HepG2 (cell line): ENCODE data around the gene SYT11. TPM values are rescaled to one million over a fixed set of nuclear protein-coding genes. Genes with fewer than 3 reads are reported as not detected.
A peak's percentile ranks its signal among the peaks of the same experiment; 100 is the strongest.

Experiments
- ATAC-seq: fragments of 200-7000 bp; cut with Tn5 transposase; 3 replicates; pipeline ENCODE4 v1.9.1; 2020; ENCODE audit warnings: mild to moderate bottlenecking, moderate library complexity
- BruUV-seq: library from RNA; stranded (reverse); fragments of 400-500 nt; replicated peaks from 2 replicates; lab custom pipeline; 2021; lab: Mats Ljungman, UMichigan
- CTCF ChIA-PET: fragments of 300-600 bp; formaldehyde crosslinking; extraction: SDS; loops from one replicate; lab custom pipeline; 2021; ENCODE audit warnings: low total read pairs, inconsistent platforms, low intra/inter-chr PET ratio; lab: Yijun Ruan, JAX
- POLR2A ChIA-PET: fragments of 350-600 bp; sonication (Branson Sonifier 250); formaldehyde crosslinking; loops from one replicate; lab custom pipeline; 2020; ENCODE audit warnings: antibody characterized with exemption, inconsistent platforms; lab: Yijun Ruan, JAX
- DNase-seq: peaks from one replicate; pipeline ENCODE4 v3.0.0-alpha.2; 2015; ENCODE audit warnings: low spot score
- FAIRE-seq: peaks from 3 replicates; lab custom pipeline; 2011; peaks lifted over from hg19 to GRCh38; lab: Jason Lieb, UNC
- H2AFZ ChIP-seq: one replicate; pipeline ENCODE4 v1.6.1; 2011; ENCODE audit warnings: low read length, inconsistent platforms
- H3K27ac ChIP-seq: fragments of 300-600 bp; 3 replicates; pipeline ENCODE4 v1.8.0; 2011; ENCODE audit warnings: mixed run types, mild to moderate bottlenecking, mixed read lengths, low read length, inconsistent platforms; ENCODE audit not compliant: insufficient read depth; ENCODE audit errors: extremely low read length
- H3K27me3 ChIP-seq, 2 experiments: fragments of 200-600 bp in 1 of 2; 2 replicates in 1 of 2; 3 replicates in 1 of 2; pipeline versions ENCODE4 v1.6.0 to v1.8.0; 2011; ENCODE audit warnings: low read length in 2 of 2, mild to moderate bottlenecking in 2 of 2, moderate library complexity in 2 of 2, inconsistent platforms in 1 of 2; ENCODE audit not compliant: insufficient read depth in 2 of 2, control insufficient read depth in 1 of 2
- H3K36me3 ChIP-seq, 2 experiments: fragments of 200-600 bp in 1 of 2; replicated peaks in 1 of 2; 2 replicates in 1 of 2; 3 replicates in 1 of 2; pipeline versions ENCODE4 v1.5.1 to v1.8.0; 2011; ENCODE audit warnings: low read length in 2 of 2, inconsistent platforms in 1 of 2; ENCODE audit not compliant: insufficient read depth in 2 of 2, control insufficient read depth in 1 of 2
- H3K4me1 ChIP-seq: 2 replicates; pipeline ENCODE4 v1.5.1; 2012; ENCODE audit warnings: low read length, inconsistent platforms; ENCODE audit not compliant: insufficient read depth
- H3K4me2 ChIP-seq: 2 replicates; pipeline ENCODE4 v1.6.0; 2011; ENCODE audit warnings: low read depth, low read length, inconsistent platforms
- H3K4me3 ChIP-seq, 3 experiments: fragments of 200-600 bp in 1 of 3; sonication (generic), shearing (Covaris generic) in 1 of 3; replicated peaks in 1 of 3; 2 replicates each; pipeline ENCODE4 v1.5.1; 2011 to 2016; ENCODE audit warnings: low read length in 3 of 3, inconsistent platforms in 2 of 3, low read depth in 2 of 3, mild to moderate bottlenecking in 2 of 3, control low read depth in 1 of 3, mixed read lengths in 1 of 3; ENCODE audit not compliant: insufficient read depth in 1 of 3
- H3K79me2 ChIP-seq: one replicate; pipeline ENCODE4 v1.6.1; 2011; ENCODE audit warnings: low read length, inconsistent platforms; ENCODE audit not compliant: insufficient read depth
- H3K9ac ChIP-seq: 2 replicates; pipeline ENCODE4 v1.6.0; 2011; ENCODE audit warnings: mild to moderate bottlenecking, low read depth, low read length, inconsistent platforms; ENCODE audit not compliant: insufficient read depth
- H3K9me3 ChIP-seq: 2 replicates; pipeline ENCODE4 v1.5.1; 2012; ENCODE audit warnings: mild to moderate bottlenecking, low read length
- H4K20me1 ChIP-seq: 2 replicates; pipeline ENCODE4 v1.6.0; 2011; ENCODE audit warnings: inconsistent platforms, mild to moderate bottlenecking, low read length, moderate library complexity; ENCODE audit not compliant: insufficient read depth
- BHLHE40 ChIP-seq: IDR thresholded peaks from 2 replicates; pipeline ENCODE4 v1.6.1; 2011; ENCODE audit warnings: low read length, improper control_type of control experiment
- FLYWCH1 ChIP-seq: sonication (generic); formaldehyde crosslinking; IDR thresholded peaks from 2 replicates; pipeline ENCODE4 v1.8.1; 2023; ENCODE audit warnings: mild to moderate bottlenecking, missing genetic modification reagents
- GABPA ChIP-seq, 2 experiments: IDR thresholded peaks; 2 replicates each; pipeline ENCODE4 v1.6.1; 2011 to 2016; ENCODE audit warnings: low read depth in 2 of 2, low read length in 1 of 2, missing biosample characterization in 1 of 2, missing genetic modification characterization in 1 of 2
- PPARG ChIP-seq: conservative IDR thresholded peaks from 2 replicates; pipeline ENCODE4 v1.6.1; 2016; ENCODE audit warnings: missing biosample characterization, missing genetic modification reagents
- SOX6 ChIP-seq, 2 experiments: fragments of 450-650 bp in 1 of 2; sonication (generic) in 1 of 2; formaldehyde crosslinking in 1 of 2; IDR thresholded peaks; 2 replicates each; pipeline versions ENCODE4 v1.4.0 to v1.6.1; 2017 to 2020; ENCODE audit warnings: antibody characterized with exemption in 1 of 2, mild to moderate bottlenecking in 1 of 2, missing genetic modification reagents in 1 of 2
- TERF1 ChIP-seq: sonication (generic); formaldehyde crosslinking; IDR thresholded peaks from 2 replicates; pipeline ENCODE4 v1.8.0; 2022; ENCODE audit warnings: mild to moderate bottlenecking, missing genetic modification reagents, moderate library complexity
- YEATS2 ChIP-seq: sonication (generic); formaldehyde crosslinking; IDR thresholded peaks from 2 replicates; pipeline ENCODE4 v1.4.0; 2020; ENCODE audit warnings: missing genetic modification reagents, borderline replicate concordance
- WGBS: methylation state at CpG from one replicate; pipeline ENCODE4 v1.1.6; 2017; ENCODE audit warnings: low lambda C conversion rate; 5-methylcytosine and 5-hydroxymethylcytosine counted together
- in situ Hi-C: cut with HindIII; loops from 2 replicates; pipeline ENCODE4 v1.10.0; 2017; ENCODE audit warnings: low pct_unique_long_range_greater_than_20kb; ENCODE audit not compliant: extremely low pct_ligation_motif_present
- intact Hi-C: fragments of 100-400 bp; cut with micrococcal nuclease; formaldehyde crosslinking; loops from one replicate; pipeline ENCODE4 v1.10.0; 2022; ENCODE audit not compliant: unreplicated experiment
- polyA plus RNA-seq, 8 experiments: library from polyadenylated mRNA; depleted of rRNA in 3 of 8; stranded (reverse) in 7 of 8; unstranded in 1 of 8; fragments of >200 nt; fragmentation: Illumina TruSeq in 4 of 8; extraction: Trizol in 4 of 8; gene quantifications; 2 replicates each; pipeline versions ENCODE4 v1.2.1 to v1.2.3, GENCODE V29; 2011 to 2016; ENCODE audit warnings: low read depth in 4 of 8, missing spikeins in 1 of 8, mixed read lengths in 1 of 8; ENCODE audit not compliant: insufficient read depth in 1 of 8
- total RNA-seq, 5 experiments: library from RNA; depleted of rRNA; stranded (reverse); fragments of >200 nt; fragmentation: Illumina TruSeq; extraction: Trizol; gene quantifications; 2 replicates each; pipeline ENCODE4 v1.2.3, GENCODE V29; 2016; ENCODE audit warnings: low read depth in 1 of 5
- TF ChIP-seq, protein P1 (sequence below): sonication (generic); formaldehyde crosslinking; IDR thresholded peaks from 2 replicates; pipeline ENCODE4 v1.4.0; 2020; ENCODE audit warnings: mild to moderate bottlenecking, missing genetic modification reagents

The SYT11 gene
- total and polyA plus RNA-seq, 2 of the 13 experiments (the other 11 are each of a cell fraction or from before 2014, with no cell fraction given) = 0.22 to 0.59 TPM

DNA sequence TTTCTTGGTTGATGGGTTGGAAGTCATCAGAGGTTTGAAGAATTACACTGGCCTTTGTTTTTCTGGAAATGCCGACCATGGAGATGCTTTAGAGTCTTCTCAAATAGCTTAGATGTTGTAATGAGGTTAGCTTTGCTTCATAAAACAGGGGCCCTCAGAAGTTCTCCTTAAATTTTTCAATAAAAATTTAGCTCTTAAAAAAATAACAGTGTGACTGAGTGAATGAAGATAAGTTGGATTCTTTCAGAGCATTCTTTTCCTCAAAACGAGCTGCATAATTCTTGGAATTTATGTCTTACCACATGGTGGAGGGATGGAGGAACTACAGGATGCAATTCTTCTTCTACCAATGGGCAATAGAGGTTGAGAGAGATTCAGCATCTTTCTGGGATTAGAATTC is 23.4 kb downstream of the SYT11 start (continued):
- TF ChIP-seq GABPA (IDR thresholded peaks at IDR 0.05; ENCODE audit: low read depth, low read length) (no peak), GABPA (CRISPR knock-in tag; IDR thresholded peaks at IDR 0.05; ENCODE audit: low read depth) (no peak), TERF1 (CRISPR knock-in tag) (no peak)
- TF ChIP-seq, protein P1, sequence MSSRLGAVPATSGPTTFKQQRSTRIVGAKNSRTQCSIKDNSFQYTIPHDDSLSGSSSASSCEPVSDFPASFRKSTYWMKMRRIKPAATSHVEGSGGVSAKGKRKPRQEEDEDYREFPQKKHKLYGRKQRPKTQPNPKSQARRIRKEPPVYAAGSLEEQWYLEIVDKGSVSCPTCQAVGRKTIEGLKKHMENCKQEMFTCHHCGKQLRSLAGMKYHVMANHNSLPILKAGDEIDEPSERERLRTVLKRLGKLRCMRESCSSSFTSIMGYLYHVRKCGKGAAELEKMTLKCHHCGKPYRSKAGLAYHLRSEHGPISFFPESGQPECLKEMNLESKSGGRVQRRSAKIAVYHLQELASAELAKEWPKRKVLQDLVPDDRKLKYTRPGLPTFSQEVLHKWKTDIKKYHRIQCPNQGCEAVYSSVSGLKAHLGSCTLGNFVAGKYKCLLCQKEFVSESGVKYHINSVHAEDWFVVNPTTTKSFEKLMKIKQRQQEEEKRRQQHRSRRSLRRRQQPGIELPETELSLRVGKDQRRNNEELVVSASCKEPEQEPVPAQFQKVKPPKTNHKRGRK (CRISPR knock-in tag) = no peak

GRCh38 chr1:155884031-155884960 is 24.9 kb downstream of the SYT11 start:
- FAIRE-seq = no peak
- ChIA-PET POLR2A (interaction anchor here (1.1 to 1.8 kb wide), 2 partner anchors 27 to 50 kb away, joined by 4 to 6 read pairs; partner anchors contain the start of genes GON4L and KHDC4), CTCF (no interaction called here)
- no peaks in the 10 kb centered on the region for H3K79me2 ChIP-seq
- H3K4me1 ChIP-seq = peaks cover 38% of the 10 kb centered on the region
- no peak overlapping the region for H2AFZ ChIP-seq
- H3K36me3 ChIP-seq = no peaks in the 10 kb centered on the region
- no peak for DNase-seq
- H3K27me3 ChIP-seq = peaks cover 0 to 8% of the 10 kb centered on the region in 2 experiments; a peak in 1 of 5 replicates
- in situ Hi-C loops (no loop called here), intact Hi-C loops (no loop called here)
- H3K9me3 ChIP-seq = no peaks in the 10 kb centered on the region
- peak; percentile 52 for ATAC-seq
- 8% methylated on average over 9 of the region's 9 CpGs for WGBS
- BruUV-seq = no TSS peak
- no peak overlapping the region for H3K4me3 ChIP-seq
- peak overlapping the region; percentile 66 for H3K4me2 ChIP-seq
- H3K9ac ChIP-seq = no peak overlapping the region
- no peak overlapping the region for H3K27ac ChIP-seq
- H4K20me1 ChIP-seq = no peaks in the 10 kb centered on the region
- TF ChIP-seq SOX6 (IDR thresholded peaks at IDR 0.05) (no peak), SOX6 (CRISPR knock-in tag; IDR thresholded peaks at IDR 0.05) (0 out of 2 replicates have a peak, but pooled peaks have one; percentile 23), PPARG (CRISPR knock-in tag) (no peak), YEATS2 (CRISPR knock-in tag) (no peak), FLYWCH1 (CRISPR knock-in tag) (no peak), BHLHE40 (no peak)
